Stomach (tissue), 9 donors: ENCODE measurements around the gene ELOA. TPM values are rescaled to one million over a fixed set of nuclear protein-coding genes. Genes with fewer than 3 reads are reported as not detected.
"Not testable (repeated sequence)": the region's sequence is repeated elsewhere in the genome, so short reads cannot be mapped to it uniquely, and the experiment has no call there.

Experiments
- DNase-seq, 2 donors: peaks; one replicate each; pipeline versions ENCODE4 v3.0.0 to v3.0.0-alpha.2; 2013 to 2019
- H3K27ac ChIP-seq, 5 donors: fragments of 200-600 bp in 4 of 5; sonication (generic) in 4 of 5; one replicate each; pipeline ENCODE4 v1.5.1; 2013 to 2019; ENCODE audit warnings: mild to moderate bottlenecking in 1 of 5, moderate library complexity in 1 of 5
- H3K27me3 ChIP-seq, 3 donors: fragments of 200-600 bp; sonication (generic); one replicate each; pipeline ENCODE4 v1.5.1; 2017 to 2019; ENCODE audit warnings: mixed run types in 1 of 3
- H3K36me3 ChIP-seq, 4 donors: fragments of 200-600 bp; sonication (generic); 1 replicate in 3 of 4; 2 replicates in 1 of 4; pipeline ENCODE4 v1.5.1; 2016 to 2019
- H3K4me1 ChIP-seq, 4 donors: fragments of 200-600 bp; sonication (generic); one replicate each; pipeline ENCODE4 v1.5.1; 2016 to 2019
- H3K4me3 ChIP-seq, 4 donors: fragments of 200-600 bp; sonication (generic) in 3 of 4; one replicate each; pipeline ENCODE4 v1.5.1; 2016 to 2019; ENCODE audit warnings: mild to moderate bottlenecking in 1 of 4
- H3K9me3 ChIP-seq, 4 donors: fragments of 200-600 bp; sonication (generic); one replicate each; pipeline ENCODE4 v1.5.1; 2016 to 2019
- EP300 ChIP-seq: sonication (generic); formaldehyde crosslinking; IDR thresholded peaks from one replicate; pipeline ENCODE4 v1.6.1; 2017; ENCODE audit warnings: antibody characterized with exemption
- POLR2A ChIP-seq, 4 donors: fragments of 450-650 bp; IDR thresholded peaks; one replicate each; pipeline ENCODE4 v1.6.1; 2016; ENCODE audit warnings: antibody characterized with exemption in 4 of 4, control low read depth in 2 of 4, mild to moderate bottlenecking in 1 of 4, moderate library complexity in 1 of 4
- POLR2AphosphoS5 ChIP-seq, 3 donors: sonication (generic); formaldehyde crosslinking; IDR thresholded peaks; one replicate each; pipeline ENCODE4 v1.6.1; 2016; ENCODE audit warnings: antibody characterized with exemption in 3 of 3
- WGBS, 5 donors: extraction: QIAGEN DNeasy Blood & Tissue Kit in 3 of 5; methylation state at CpG; one replicate each; pipeline versions ENCODE4 v1.1.5 to v1.1.7; 2013 to 2018; 5-methylcytosine and 5-hydroxymethylcytosine counted together
- intact Hi-C: fragments of 100-400 bp; cut with DNase I; formaldehyde crosslinking; loops from one replicate; pipeline ENCODE4 v1.15.1; 2023; ENCODE audit warnings: low total_unique reads
- polyA plus RNA-seq, 3 donors: library from polyadenylated mRNA; stranded (reverse); fragments of 200-250 nt; gene quantifications; one replicate each; pipeline ENCODE4 v1.2.3, GENCODE V29; 2013
- total RNA-seq, 5 donors: library from RNA; depleted of rRNA; stranded (reverse); fragments of >200 nt; gene quantifications; one replicate each; pipeline versions ENCODE4 v1.1.0 to v1.2.3, GENCODE V29; 2014 to 2016
- TF ChIP-seq, protein P1 (sequence below), 7 experiments: fragments of 450-650 bp in 4 of 7; fragments of 200-600 bp in 3 of 7; sonication (generic) in 3 of 7; IDR thresholded peaks; one replicate each; pipeline ENCODE4 v1.5.1; 2016 to 2019; ENCODE audit warnings: antibody characterized with exemption in 7 of 7, control low read depth in 2 of 7, mild to moderate bottlenecking in 1 of 7
- donor health status: healthy with polysubstance abuse.
- donor health status: Bipolar disorder and iron deficiency.
- donor health status: healthy.

Gene ELOA
- total and polyA plus RNA-seq, 8 donors: 7.2 to 54.0 (median 26.0) TPM

- 55 to 62% (median 57%) methylated on average over 10 of the region's 10 CpGs for WGBS, 5 donors
- Histone ChIP-seq H3K9me3 (no peaks in the 10 kb centered on the region), H3K36me3 (peaks cover 0 to 55% (median 38%) of the 10 kb centered on the region in 4 donors), H3K27me3 (no peaks in the 10 kb centered on the region), H3K27ac (peak overlapping the region; percentile 9 to 98 (median 96)), H3K4me3 (peak overlapping the region in 2 of 4 donors; percentile 72 to 88), H3K4me1 (peaks cover 37 to 48% (median 42%) of the 10 kb centered on the region in 4 donors)
- peak in 1 of 2 donors; percentile 30 for DNase-seq
- TF ChIP-seq POLR2A (IDR thresholded peaks at IDR 0.05) (no peak), POLR2AphosphoS5 (IDR thresholded peaks at IDR 0.05) (no peak), EP300 (no peak)
- TF ChIP-seq, protein P1, sequence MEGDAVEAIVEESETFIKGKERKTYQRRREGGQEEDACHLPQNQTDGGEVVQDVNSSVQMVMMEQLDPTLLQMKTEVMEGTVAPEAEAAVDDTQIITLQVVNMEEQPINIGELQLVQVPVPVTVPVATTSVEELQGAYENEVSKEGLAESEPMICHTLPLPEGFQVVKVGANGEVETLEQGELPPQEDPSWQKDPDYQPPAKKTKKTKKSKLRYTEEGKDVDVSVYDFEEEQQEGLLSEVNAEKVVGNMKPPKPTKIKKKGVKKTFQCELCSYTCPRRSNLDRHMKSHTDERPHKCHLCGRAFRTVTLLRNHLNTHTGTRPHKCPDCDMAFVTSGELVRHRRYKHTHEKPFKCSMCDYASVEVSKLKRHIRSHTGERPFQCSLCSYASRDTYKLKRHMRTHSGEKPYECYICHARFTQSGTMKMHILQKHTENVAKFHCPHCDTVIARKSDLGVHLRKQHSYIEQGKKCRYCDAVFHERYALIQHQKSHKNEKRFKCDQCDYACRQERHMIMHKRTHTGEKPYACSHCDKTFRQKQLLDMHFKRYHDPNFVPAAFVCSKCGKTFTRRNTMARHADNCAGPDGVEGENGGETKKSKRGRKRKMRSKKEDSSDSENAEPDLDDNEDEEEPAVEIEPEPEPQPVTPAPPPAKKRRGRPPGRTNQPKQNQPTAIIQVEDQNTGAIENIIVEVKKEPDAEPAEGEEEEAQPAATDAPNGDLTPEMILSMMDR (IDR thresholded peaks at IDR 0.05): no peak
- intact Hi-C loops: no loop called here
Measured at GRCh38 chr1:23801876-23802275, 58.6 kb downstream of the ELOA start.

DNA sequence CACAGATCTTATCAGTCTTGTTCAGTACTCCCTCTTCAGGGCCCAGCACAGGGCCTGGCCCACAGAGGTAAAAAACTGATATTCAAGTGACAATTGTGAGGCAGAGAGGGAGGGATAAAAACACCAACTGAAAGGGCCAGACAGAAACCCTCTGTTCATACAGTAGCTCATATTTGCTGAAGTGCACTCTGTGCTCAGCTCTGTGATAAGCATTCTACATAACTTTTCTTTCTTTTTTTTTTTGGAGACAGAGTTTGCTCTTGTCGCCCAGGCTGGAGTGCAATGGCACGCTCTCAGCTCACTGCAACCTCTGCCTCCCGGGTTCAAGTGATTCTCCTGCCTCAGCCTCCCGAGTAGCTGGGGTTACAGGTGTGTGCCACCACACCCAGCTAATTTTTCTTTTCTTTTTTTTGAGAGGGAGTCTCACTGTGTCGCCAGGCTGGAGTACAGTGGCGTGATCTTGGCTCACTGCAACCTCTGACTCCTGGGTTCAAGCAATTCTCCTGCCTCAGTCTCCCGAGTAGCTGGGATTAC lies 59.6 kb downstream of the ELOA start:
- 81 to 96% (median 91%) methylated on average over 7 of the region's 7 CpGs for WGBS, 5 donors
- H3K4me1 ChIP-seq: peaks cover 27 to 38% (median 33%) of the 10 kb centered on the region in 4 donors
- H3K27me3 ChIP-seq, DNase-seq, H3K4me3 ChIP-seq, H3K9me3 ChIP-seq, intact Hi-C loops: not testable (repeated sequence)
- peaks cover under 1 to 56% (median 36%) of the 10 kb centered on the region in 4 donors for H3K36me3 ChIP-seq
- peak overlapping the region in 1 of 5 donors; percentile 96 for H3K27ac ChIP-seq

- no peaks in the 10 kb centered on the region for H3K9me3 ChIP-seq
- H3K4me3 ChIP-seq: no peak overlapping the region
- H3K36me3 ChIP-seq: peaks cover 3 to 57% (median 37%) of the 10 kb centered on the region in 4 donors
- TF ChIP-seq POLR2AphosphoS5 (IDR thresholded peaks at IDR 0.05): no peak
- TF ChIP-seq, protein P1 (IDR thresholded peaks at IDR 0.05): no peak
- TF ChIP-seq POLR2A (IDR thresholded peaks at IDR 0.05): no peak
- TF ChIP-seq EP300: no peak
- no peak for DNase-seq
- no peaks in the 10 kb centered on the region for H3K27me3 ChIP-seq
- 88 to 97% (median 94%) methylated on average over 5 of the region's 5 CpGs for WGBS, 5 donors
- intact Hi-C loops: no loop called here
- no peak overlapping the region for H3K27ac ChIP-seq
- peaks cover 23 to 30% (median 25%) of the 10 kb centered on the region in 4 donors for H3K4me1 ChIP-seq
Measured at GRCh38 chr1:23803674-23804073, 60.4 kb downstream of the ELOA start.

DNA sequence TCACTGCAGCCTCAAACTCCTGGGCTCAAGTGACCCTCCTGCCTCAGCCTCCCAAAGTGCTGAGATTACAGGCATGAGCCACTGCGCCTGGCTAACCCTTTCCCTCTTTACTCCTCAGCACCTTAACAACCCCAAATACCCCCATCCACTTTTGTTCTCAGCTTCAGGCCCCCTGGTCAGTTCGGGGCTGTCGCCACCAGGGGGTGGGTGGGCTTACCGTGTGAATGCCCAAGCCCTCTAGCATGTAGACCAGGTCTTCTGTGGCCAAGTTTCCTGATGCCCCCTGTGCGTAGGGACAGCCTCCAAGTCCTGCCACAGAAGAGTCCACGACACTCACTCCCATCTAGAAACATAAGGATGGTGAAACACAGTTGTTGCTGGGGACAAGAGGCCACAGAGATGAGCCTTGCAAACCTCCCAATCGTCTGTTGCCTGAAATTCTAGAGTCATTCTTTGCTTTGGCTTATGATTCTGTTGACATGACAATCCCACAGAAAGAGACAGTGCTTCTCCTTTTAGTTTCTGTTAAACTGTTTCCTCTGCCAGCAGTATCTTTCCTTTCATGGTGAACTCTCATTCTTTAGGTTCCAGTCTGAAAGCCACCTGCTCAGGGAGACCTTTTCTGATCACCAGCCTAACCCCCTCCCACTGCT lies 61.0 kb downstream of the ELOA start:
- peaks cover 3 to 57% (median 39%) of the 10 kb centered on the region in 4 donors for H3K36me3 ChIP-seq
- H3K4me3 ChIP-seq: no peak overlapping the region
- peaks cover 17 to 24% (median 19%) of the 10 kb centered on the region in 4 donors for H3K4me1 ChIP-seq
- TF ChIP-seq EP300: no peak
- no peak for TF ChIP-seq POLR2A (IDR thresholded peaks at IDR 0.05)
- TF ChIP-seq, protein P1 (IDR thresholded peaks at IDR 0.05): no peak
- no peak for TF ChIP-seq POLR2AphosphoS5 (IDR thresholded peaks at IDR 0.05)
- H3K27ac ChIP-seq: no peak overlapping the region
- intact Hi-C loops: no loop called here
- H3K27me3 ChIP-seq: no peaks in the 10 kb centered on the region
- DNase-seq: no peak
- H3K9me3 ChIP-seq: no peaks in the 10 kb centered on the region
- 73 to 80% (median 78%) methylated on average over 7 of the region's 7 CpGs for WGBS, 5 donors

DNA sequence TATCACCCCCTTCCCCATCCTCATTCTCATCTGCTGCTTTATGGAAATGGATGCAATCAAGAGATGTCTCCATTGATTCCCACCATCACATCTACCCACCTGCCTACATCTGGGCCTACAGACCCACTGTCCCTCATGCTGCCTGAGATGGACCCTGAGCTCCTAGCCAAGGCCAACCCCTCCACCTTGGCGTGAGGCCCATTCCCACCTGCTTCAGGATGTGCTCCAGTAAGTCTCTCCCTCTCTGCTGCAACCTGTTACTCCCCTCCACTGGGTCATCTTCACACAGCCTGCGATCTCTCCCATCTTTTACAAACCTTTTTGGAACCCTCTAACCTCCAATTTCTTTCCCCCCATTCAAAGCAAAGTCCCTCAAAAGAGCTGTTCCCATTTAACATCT lies 61.8 kb downstream of the ELOA start:
- Histone ChIP-seq H3K9me3 (no peaks in the 10 kb centered on the region), H3K36me3 (peaks cover 3 to 57% (median 39%) of the 10 kb centered on the region in 4 donors), H3K4me1 (peaks cover 13 to 23% (median 16%) of the 10 kb centered on the region in 4 donors), H3K27ac (no peak overlapping the region), H3K4me3 (no peak overlapping the region), H3K27me3 (no peaks in the 10 kb centered on the region)
- 91 to 100% (median 95%) methylated on average over 2 of the region's 2 CpGs for WGBS, 5 donors
- TF ChIP-seq POLR2AphosphoS5 (IDR thresholded peaks at IDR 0.05) (no peak), EP300 (no peak), POLR2A (IDR thresholded peaks at IDR 0.05) (no peak)
- TF ChIP-seq, protein P1 (IDR thresholded peaks at IDR 0.05): no peak
- no peak for DNase-seq
- intact Hi-C loops: no loop called here
